ENCODE results near the gene MAP2K3.

Gene MAP2K3

DNA sequence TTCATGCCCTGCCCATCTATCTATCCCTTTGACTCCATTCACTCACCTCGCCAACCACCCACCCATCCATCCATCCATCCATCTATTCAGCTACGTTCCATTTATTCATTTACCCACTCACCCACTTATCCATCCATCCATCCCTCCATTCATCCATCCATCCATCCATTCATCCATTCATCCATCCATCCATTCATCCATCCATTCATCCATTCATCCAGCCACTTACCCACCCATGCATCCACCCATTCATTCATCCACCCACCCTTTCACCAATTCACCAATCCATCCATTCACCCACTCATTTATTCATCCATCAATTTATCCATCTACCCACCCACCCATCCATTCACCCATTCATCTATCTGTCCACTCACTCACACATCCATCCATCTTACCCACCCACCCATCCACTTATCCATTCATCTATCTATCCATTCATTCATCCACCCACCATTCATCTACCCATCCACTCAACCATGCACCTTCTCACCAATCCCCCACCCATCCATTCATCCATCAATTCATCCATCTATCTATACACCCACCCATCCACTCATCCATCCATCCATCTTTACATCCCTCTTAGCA, 72.1 kb downstream of the MAP2K3 start:
- peaks cover 7% of the 10 kb centered on the region; the same call in 1 of the 2 replicates for H3K4me1 ChIP-seq (ENCODE audit: insufficient read depth, low read length)

GRCh38 chr17:21357281-21357680, 72.8 kb downstream of the MAP2K3 start:
- H3K27ac ChIP-seq (ENCODE audit: low read length), result no peak overlapping the region
- no peaks in the 10 kb centered on the region for H3K9me3 ChIP-seq (ENCODE audit: insufficient read depth, low read depth, low read length)
- peaks cover 25% of the 10 kb centered on the region for H3K27me3 ChIP-seq (ENCODE audit: insufficient read depth, low read length)
- H3K36me3 ChIP-seq (ENCODE audit: insufficient read depth, low read depth, low read length), result no peaks in the 10 kb centered on the region
- peaks cover 7% of the 10 kb centered on the region; the same call in 1 of the 2 replicates for H3K4me1 ChIP-seq (ENCODE audit: insufficient read depth, low read length)
- H3K9ac ChIP-seq (ENCODE audit: low read depth, low read length), result no peak overlapping the region
- no peak overlapping the region for H3K4me3 ChIP-seq (ENCODE audit: low read length)

More for the DNA sequence above, 72.1 kb downstream of the MAP2K3 start:
- H3K36me3 ChIP-seq (ENCODE audit: insufficient read depth, low read depth, low read length), result no peaks in the 10 kb centered on the region
- no peak overlapping the region for H3K27ac ChIP-seq (ENCODE audit: low read length)
- H3K9me3 ChIP-seq (ENCODE audit: insufficient read depth, low read depth, low read length), result no peaks in the 10 kb centered on the region
- peaks cover 25% of the 10 kb centered on the region for H3K27me3 ChIP-seq (ENCODE audit: insufficient read depth, low read length)
- H3K4me3 ChIP-seq (ENCODE audit: low read length), result no peak overlapping the region
- no peak overlapping the region for H3K9ac ChIP-seq (ENCODE audit: low read depth, low read length)

DNA sequence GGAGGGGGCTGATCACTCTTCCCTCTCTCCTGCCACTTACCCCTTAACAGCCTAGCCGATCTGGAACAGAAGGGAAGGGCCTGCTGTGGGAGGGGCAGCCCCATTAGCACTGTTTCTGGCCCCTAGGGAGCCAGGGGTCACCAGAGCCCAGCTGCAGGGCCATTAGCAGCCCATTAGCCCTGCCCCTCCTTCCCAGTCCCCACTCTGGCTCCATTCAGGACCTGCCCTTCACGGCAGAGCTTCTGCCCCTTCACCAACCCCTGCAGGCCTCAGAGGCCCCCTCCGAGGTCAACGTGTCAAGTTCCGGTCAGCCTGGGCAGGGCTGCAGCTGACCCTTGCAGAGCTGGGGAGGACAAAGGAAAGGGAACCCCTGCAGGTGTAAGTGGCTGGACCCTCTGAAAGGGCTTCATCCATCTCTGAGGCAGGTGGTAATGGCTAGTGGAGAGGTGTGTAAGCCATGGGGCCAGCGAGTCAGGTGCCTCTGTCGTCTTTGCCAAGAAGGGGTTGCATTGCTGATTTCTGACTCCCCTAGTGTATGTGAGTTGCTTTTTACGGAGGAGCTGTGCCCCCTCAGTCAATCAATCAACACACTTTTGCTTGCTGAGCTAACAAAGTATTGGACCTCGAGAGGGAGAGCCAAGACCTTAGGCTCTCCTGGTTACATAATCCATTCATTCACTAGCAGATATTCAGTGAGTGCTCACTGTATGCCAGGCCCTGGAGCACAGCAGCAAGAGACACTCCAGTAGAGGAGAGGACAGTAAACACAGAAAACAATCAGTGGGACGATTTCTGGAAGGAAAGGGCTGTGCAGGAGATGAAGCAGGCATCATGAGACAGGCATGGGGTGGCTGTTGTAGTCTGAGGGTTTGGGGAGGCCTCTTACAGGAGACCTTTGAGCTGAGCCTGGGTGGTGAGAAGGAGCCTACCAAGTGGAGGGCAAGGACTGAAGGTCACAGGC, 73.5 kb downstream of the MAP2K3 start:
- Histone ChIP-seq H3K4me1 (ENCODE audit: insufficient read depth, low read length) (peaks cover 7% of the 10 kb centered on the region; the same call in 1 of the 2 replicates), H3K27ac (ENCODE audit: low read length) (no peak overlapping the region), H3K36me3 (ENCODE audit: insufficient read depth, low read depth, low read length) (no peaks in the 10 kb centered on the region), H3K27me3 (ENCODE audit: insufficient read depth, low read length) (peaks cover 25% of the 10 kb centered on the region), H3K9ac (ENCODE audit: low read depth, low read length) (no peak overlapping the region), H3K4me3 (ENCODE audit: low read length) (no peak overlapping the region), H3K9me3 (ENCODE audit: insufficient read depth, low read depth, low read length) (no peaks in the 10 kb centered on the region)

DNA sequence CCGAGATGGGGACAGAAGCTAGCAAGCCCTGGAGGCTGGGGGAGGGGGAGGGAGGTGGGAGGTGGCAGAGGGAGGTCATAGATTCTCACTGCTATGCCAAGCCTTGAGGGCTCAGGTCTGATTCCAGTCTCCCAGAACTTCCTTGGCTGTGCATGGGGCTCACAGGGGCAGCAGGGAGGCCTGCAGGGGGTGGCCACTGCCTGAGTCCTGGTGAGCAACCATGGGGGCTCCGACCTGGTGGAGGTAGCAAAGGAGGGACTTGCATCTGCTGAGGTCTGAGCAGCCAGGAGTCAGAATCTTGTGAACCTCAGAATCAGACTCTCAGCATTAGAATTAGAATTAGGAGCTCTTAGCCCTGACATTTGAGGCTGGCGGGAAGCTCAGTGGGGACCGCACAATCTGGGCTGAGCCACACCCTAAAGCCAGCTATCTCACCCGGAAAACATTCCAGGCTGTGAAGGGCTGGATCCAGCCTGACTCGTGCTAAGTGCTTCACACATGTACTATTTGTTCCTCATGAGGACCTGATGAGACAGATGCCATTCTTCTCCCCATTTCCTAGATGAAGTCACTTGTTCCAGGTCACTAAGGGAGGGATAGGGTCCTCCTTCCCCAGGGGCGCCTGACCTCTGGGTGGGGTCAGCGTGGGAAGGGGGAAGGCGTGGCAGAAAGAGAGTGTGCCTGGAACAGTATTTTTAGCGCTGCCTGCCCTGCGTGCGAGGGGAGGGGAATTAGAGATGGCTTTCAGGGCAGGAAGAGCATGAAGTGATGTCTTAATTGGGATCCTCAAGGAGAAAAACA, 74.4 kb downstream of the MAP2K3 start:
- Histone ChIP-seq H3K9me3 (ENCODE audit: insufficient read depth, low read depth, low read length) (no peaks in the 10 kb centered on the region), H3K27ac (ENCODE audit: low read length) (no peak overlapping the region), H3K4me3 (ENCODE audit: low read length) (no peak overlapping the region), H3K36me3 (ENCODE audit: insufficient read depth, low read depth, low read length) (no peaks in the 10 kb centered on the region), H3K9ac (ENCODE audit: low read depth, low read length) (no peak overlapping the region), H3K4me1 (ENCODE audit: insufficient read depth, low read length) (peaks cover 7% of the 10 kb centered on the region; the same call in 1 of the 2 replicates), H3K27me3 (ENCODE audit: insufficient read depth, low read length) (peaks cover 25% of the 10 kb centered on the region)

DNA sequence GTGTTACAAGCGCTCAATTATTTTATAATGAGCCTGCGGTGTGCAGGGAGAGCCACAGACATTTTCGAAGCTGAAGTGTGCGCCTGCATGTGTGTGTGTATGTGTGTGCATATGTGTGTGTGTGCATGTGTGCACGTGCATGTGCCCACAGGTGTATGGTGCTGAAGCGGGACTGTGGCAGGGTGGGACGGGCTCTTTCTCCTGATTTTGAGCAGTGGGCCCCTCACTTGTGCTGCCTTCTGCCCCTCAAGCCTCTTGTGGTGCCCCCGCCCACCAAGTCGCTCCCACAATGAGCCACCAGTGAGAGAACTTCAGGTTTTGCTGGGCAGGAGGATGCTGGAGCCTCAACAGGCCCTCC, 75.0 kb downstream of the MAP2K3 start:
- H3K4me1 ChIP-seq (ENCODE audit: insufficient read depth, low read length), result peaks cover 7% of the 10 kb centered on the region; the same call in 1 of the 2 replicates

GRCh38 chr17:21360048-21360447, 75.5 kb downstream of the MAP2K3 start:
- Histone ChIP-seq H3K27ac (ENCODE audit: low read length) (no peak overlapping the region), H3K9ac (ENCODE audit: low read depth, low read length) (no peak overlapping the region), H3K4me1 (ENCODE audit: insufficient read depth, low read length) (peaks cover 7% of the 10 kb centered on the region; the same call in 1 of the 2 replicates), H3K27me3 (ENCODE audit: insufficient read depth, low read length) (peaks cover 25% of the 10 kb centered on the region), H3K36me3 (ENCODE audit: insufficient read depth, low read depth, low read length) (no peaks in the 10 kb centered on the region), H3K4me3 (ENCODE audit: low read length) (no peak overlapping the region), H3K9me3 (ENCODE audit: insufficient read depth, low read depth, low read length) (no peaks in the 10 kb centered on the region)

More for the DNA sequence above, 75.0 kb downstream of the MAP2K3 start:
- Histone ChIP-seq H3K27ac (ENCODE audit: low read length) (no peak overlapping the region), H3K9ac (ENCODE audit: low read depth, low read length) (no peak overlapping the region), H3K27me3 (ENCODE audit: insufficient read depth, low read length) (peaks cover 25% of the 10 kb centered on the region), H3K36me3 (ENCODE audit: insufficient read depth, low read depth, low read length) (no peaks in the 10 kb centered on the region), H3K4me3 (ENCODE audit: low read length) (no peak overlapping the region), H3K9me3 (ENCODE audit: insufficient read depth, low read depth, low read length) (no peaks in the 10 kb centered on the region)

DNA sequence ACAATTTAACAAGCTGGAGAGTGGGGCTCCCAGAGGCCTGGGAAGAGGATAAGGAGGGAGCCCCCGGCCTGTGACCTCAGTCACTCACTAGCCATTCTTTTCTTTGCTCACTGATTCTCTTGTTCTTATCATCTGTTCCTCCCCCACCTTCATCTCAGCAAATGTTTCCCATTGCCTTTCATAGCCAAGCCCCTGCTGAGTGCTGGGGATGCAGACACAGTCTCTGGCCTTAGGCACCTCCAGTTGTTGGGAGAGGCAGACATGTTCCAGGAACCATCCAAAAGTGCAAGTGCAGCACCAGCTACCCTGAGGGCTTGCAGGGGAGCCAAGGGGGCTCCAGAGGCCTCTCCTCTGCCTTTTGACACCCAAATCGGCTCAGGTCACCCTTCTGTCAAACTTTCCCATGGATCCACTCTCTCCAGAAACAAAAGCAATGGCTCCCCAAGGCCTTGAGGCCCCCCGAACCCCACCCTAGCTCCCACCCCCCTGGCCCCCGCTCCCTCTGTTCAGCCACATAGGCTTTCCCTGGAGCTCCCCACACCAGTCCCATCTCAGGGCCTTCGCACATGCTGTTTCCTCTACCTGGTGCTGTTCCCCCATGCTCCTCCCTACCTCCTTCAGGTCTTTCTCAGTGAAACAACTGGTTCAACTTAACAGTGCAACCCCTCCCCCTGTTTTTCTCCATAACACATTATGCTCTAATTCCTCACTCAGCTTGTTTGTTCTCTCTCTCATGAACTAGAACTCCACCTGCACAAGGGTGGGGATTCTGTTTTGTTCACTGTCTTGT, 76.7 kb downstream of the MAP2K3 start:
- Histone ChIP-seq H3K27ac (ENCODE audit: low read length) (no peak overlapping the region), H3K36me3 (ENCODE audit: insufficient read depth, low read depth, low read length) (no peaks in the 10 kb centered on the region), H3K27me3 (ENCODE audit: insufficient read depth, low read length) (peaks cover 25% of the 10 kb centered on the region), H3K9me3 (ENCODE audit: insufficient read depth, low read depth, low read length) (no peaks in the 10 kb centered on the region), H3K4me1 (ENCODE audit: insufficient read depth, low read length) (peaks cover 7% of the 10 kb centered on the region; the same call in 1 of the 2 replicates), H3K9ac (ENCODE audit: low read depth, low read length) (no peak overlapping the region), H3K4me3 (ENCODE audit: low read length) (no peak overlapping the region)

DNA sequence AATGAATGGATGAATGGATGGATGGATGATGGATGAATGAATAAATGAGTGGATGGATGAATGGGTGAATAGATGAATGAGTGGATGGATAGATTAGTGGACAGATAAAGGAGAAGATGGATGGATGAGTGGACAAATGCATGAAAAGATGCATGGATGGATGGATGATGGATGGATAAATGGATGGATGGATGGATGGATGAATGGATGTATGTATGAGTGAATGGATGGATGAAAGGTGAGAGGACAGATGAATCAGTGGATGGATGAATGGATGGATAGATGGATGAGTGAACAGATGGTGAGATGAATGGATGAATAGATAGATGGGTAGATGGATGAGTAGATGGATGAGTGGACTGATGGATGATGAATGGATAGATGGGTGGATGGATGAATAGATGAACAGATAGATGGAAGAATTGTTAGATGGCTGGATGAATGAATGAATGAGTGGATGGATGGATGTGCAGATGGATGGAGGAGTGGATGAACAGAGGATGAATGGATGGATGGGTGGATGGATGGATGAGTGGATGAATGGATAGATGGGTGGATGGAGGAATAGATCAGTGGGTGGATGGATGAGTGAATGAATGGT, 77.9 kb downstream of the MAP2K3 start:
- H3K4me1 ChIP-seq (ENCODE audit: insufficient read depth, low read length), result peaks cover 7% of the 10 kb centered on the region; the same call in 1 of the 2 replicates
- no peaks in the 10 kb centered on the region for H3K36me3 ChIP-seq (ENCODE audit: insufficient read depth, low read depth, low read length)
- no peak overlapping the region for H3K9ac ChIP-seq (ENCODE audit: low read depth, low read length)
- peaks cover 25% of the 10 kb centered on the region for H3K27me3 ChIP-seq (ENCODE audit: insufficient read depth, low read length)
- H3K4me3 ChIP-seq (ENCODE audit: low read length), result no peak overlapping the region
- no peaks in the 10 kb centered on the region for H3K9me3 ChIP-seq (ENCODE audit: insufficient read depth, low read depth, low read length)
- H3K27ac ChIP-seq (ENCODE audit: low read length), result no peak overlapping the region

- Histone ChIP-seq H3K27me3 (ENCODE audit: insufficient read depth, low read length) (peaks cover 17% of the 10 kb centered on the region), H3K9me3 (ENCODE audit: insufficient read depth, low read depth, low read length) (no peaks in the 10 kb centered on the region), H3K36me3 (ENCODE audit: insufficient read depth, low read depth, low read length) (no peaks in the 10 kb centered on the region), H3K4me1 (ENCODE audit: insufficient read depth, low read length) (peaks cover 7% of the 10 kb centered on the region; the same call in 1 of the 2 replicates), H3K27ac (ENCODE audit: low read length) (no peak overlapping the region), H3K9ac (ENCODE audit: low read depth, low read length) (no peak overlapping the region), H3K4me3 (ENCODE audit: low read length) (no peak overlapping the region)
Measured at GRCh38 chr17:21363776-21364642, 79.5 kb downstream of the MAP2K3 start.
